Esophagus squamous epithelium (tissue), 5 donors: ENCODE data around the gene ST8SIA2. TPM values are rescaled to one million over a fixed set of nuclear protein-coding genes. Genes with fewer than 3 reads are reported as not detected.

ENCODE experiments used
- DNase-seq: peaks from one replicate; lab custom pipeline; 2025; lab: John Stamatoyannopoulos, UW
- H3K27ac ChIP-seq, 4 donors: fragments of 200-600 bp; sonication (generic); one replicate each; pipeline ENCODE4 v1.5.1; 2016 to 2019; ENCODE audit warnings: mild to moderate bottlenecking in 1 of 4
- H3K27me3 ChIP-seq, 4 donors: fragments of 200-600 bp; sonication (generic); 1 replicate in 3 of 4; 2 replicates in 1 of 4; pipeline versions ENCODE4 v1.5.1 to v1.6.0; 2017 to 2021; ENCODE audit warnings: antibody characterized with exemption in 1 of 4
- H3K36me3 ChIP-seq, 3 donors: fragments of 200-600 bp; sonication (generic); one replicate each; pipeline ENCODE4 v1.5.1; 2016 to 2019
- H3K4me1 ChIP-seq, 3 donors: fragments of 200-600 bp; sonication (generic); one replicate each; pipeline ENCODE4 v1.5.1; 2017 to 2019
- H3K4me3 ChIP-seq, 4 donors: fragments of 200-600 bp; sonication (generic); 1 replicate in 3 of 4; 2 replicates in 1 of 4; pipeline ENCODE4 v1.5.1; 2016 to 2019; ENCODE audit warnings: mild to moderate bottlenecking in 2 of 4, moderate library complexity in 1 of 4
- H3K9me3 ChIP-seq, 3 donors: fragments of 200-600 bp; sonication (generic); one replicate each; pipeline ENCODE4 v1.5.1; 2016 to 2019
- CTCF ChIP-seq, 6 experiments: fragments of 450-650 bp in 4 of 6; fragments of 200-600 bp in 2 of 6; sonication (generic) in 2 of 6; IDR thresholded peaks; one replicate each; pipeline ENCODE4 v1.5.1; 2016 to 2019; ENCODE audit warnings: antibody characterized with exemption in 6 of 6, mild to moderate bottlenecking in 4 of 6, moderate library complexity in 4 of 6
- POLR2A ChIP-seq, 4 donors: fragments of 450-650 bp; IDR thresholded peaks; one replicate each; pipeline ENCODE4 v1.6.1; 2017; ENCODE audit warnings: antibody characterized with exemption in 4 of 4, mild to moderate bottlenecking in 4 of 4, moderate library complexity in 3 of 4
- WGBS, 2 donors: methylation state at CpG; one replicate each; pipeline ENCODE4 v1.1.5; 2018; 5-methylcytosine and 5-hydroxymethylcytosine counted together
- intact Hi-C: fragments of 100-400 bp; cut with DNase I; formaldehyde crosslinking; loops from one replicate; pipeline ENCODE4 v1.15.0; 2022
- total RNA-seq, 4 donors: library from RNA; depleted of rRNA; stranded (reverse); fragments of >200 nt; gene quantifications; one replicate each; pipeline ENCODE4 v1.1.0, GENCODE V29; 2016
- donor health status: DM: yes; HTN: yes; CAD: no.

Gene ST8SIA2
- total RNA-seq, 4 donors from 2014 or later: not detected

- 61 to 75% methylated on average over 7 of the region's 7 CpGs for WGBS, 2 donors
- Histone ChIP-seq H3K4me1 (no peaks in the 10 kb centered on the region), H3K36me3 (no peaks in the 10 kb centered on the region), H3K4me3 (no peak overlapping the region), H3K27me3 (peaks cover 0 to 34% (median 0%) of the 10 kb centered on the region in 4 donors), H3K27ac (no peak overlapping the region), H3K9me3 (no peaks in the 10 kb centered on the region)
- no peak for TF ChIP-seq CTCF (IDR thresholded peaks at IDR 0.05)
- TF ChIP-seq POLR2A (IDR thresholded peaks at IDR 0.05): no peak
- no peak for DNase-seq
- intact Hi-C loops: no loop called here
Observed at GRCh38 chr15:92492551-92493115, 99.0 kb downstream of the ST8SIA2 start.

- no peaks in the 10 kb centered on the region for H3K36me3 ChIP-seq
- peaks cover 0 to 45% (median 0%) of the 10 kb centered on the region in 4 donors for H3K27me3 ChIP-seq
- no peak for TF ChIP-seq CTCF (IDR thresholded peaks at IDR 0.05)
- no peak for TF ChIP-seq POLR2A (IDR thresholded peaks at IDR 0.05)
- H3K4me3 ChIP-seq: no peak overlapping the region
- intact Hi-C loops: no loop called here
- DNase-seq: no peak
- no peak overlapping the region for H3K27ac ChIP-seq
- no peaks in the 10 kb centered on the region for H3K4me1 ChIP-seq
- WGBS, 2 donors: 37 to 39% methylated on average over 6 of the region's 6 CpGs
- no peaks in the 10 kb centered on the region for H3K9me3 ChIP-seq
Observed at GRCh38 chr15:92494806-92495336, 101.2 kb downstream of the ST8SIA2 start.

GRCh38 chr15:92495446-92495845 lies 101.8 kb downstream of the ST8SIA2 start:
- intact Hi-C loops: no loop called here
- TF ChIP-seq CTCF (IDR thresholded peaks at IDR 0.05): no peak
- TF ChIP-seq POLR2A (IDR thresholded peaks at IDR 0.05): no peak
- peaks cover 0 to 51% (median 0%) of the 10 kb centered on the region in 4 donors for H3K27me3 ChIP-seq
- 57 to 97% methylated on average over 3 of the region's 3 CpGs for WGBS, 2 donors
- no peak for DNase-seq
- no peaks in the 10 kb centered on the region for H3K4me1 ChIP-seq
- H3K36me3 ChIP-seq: no peaks in the 10 kb centered on the region
- H3K9me3 ChIP-seq: no peaks in the 10 kb centered on the region
- H3K27ac ChIP-seq: no peak overlapping the region
- H3K4me3 ChIP-seq: no peak overlapping the region

- DNase-seq: no peak
- intact Hi-C loops: no loop called here
- Histone ChIP-seq H3K36me3 (no peaks in the 10 kb centered on the region), H3K27ac (no peak overlapping the region), H3K4me1 (no peaks in the 10 kb centered on the region), H3K9me3 (no peaks in the 10 kb centered on the region), H3K27me3 (peaks cover 0 to 55% (median 0%) of the 10 kb centered on the region in 4 donors), H3K4me3 (no peak overlapping the region)
- 69 to 85% methylated on average over 13 of the region's 13 CpGs for WGBS, 2 donors
- TF ChIP-seq CTCF (IDR thresholded peaks at IDR 0.05) (no peak), POLR2A (IDR thresholded peaks at IDR 0.05) (no peak)
Observed at GRCh38 chr15:92499731-92500530, 106.2 kb downstream of the ST8SIA2 start.

DNA sequence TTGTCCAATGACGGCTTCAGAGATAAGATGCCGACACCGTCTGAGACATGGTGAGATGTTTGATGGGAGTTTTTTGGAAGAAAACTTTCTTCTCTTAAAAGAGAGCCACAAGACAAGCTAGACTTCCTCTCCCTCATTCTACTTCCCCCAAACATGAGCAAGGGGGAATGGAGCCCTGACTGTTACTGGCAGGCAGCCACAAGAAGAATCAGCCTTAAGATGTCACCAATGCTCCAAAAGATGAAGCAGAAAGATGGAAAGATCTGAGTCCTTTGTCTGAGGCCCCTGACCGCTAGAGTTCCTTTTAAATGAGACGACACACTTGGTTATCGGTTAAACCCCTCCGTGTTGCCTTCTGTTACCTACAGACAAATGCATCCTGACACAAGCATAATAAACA lies 108.7 kb downstream of the ST8SIA2 start:
- Histone ChIP-seq H3K9me3 (peaks cover 0 to 6% (median 0%) of the 10 kb centered on the region in 3 donors), H3K4me3 (no peak overlapping the region), H3K36me3 (no peaks in the 10 kb centered on the region), H3K27ac (no peak overlapping the region), H3K4me1 (no peaks in the 10 kb centered on the region), H3K27me3 (peaks cover 0 to 32% (median 0%) of the 10 kb centered on the region in 4 donors)
- TF ChIP-seq CTCF (IDR thresholded peaks at IDR 0.05) (no peak), POLR2A (IDR thresholded peaks at IDR 0.05) (no peak)
- 74 to 79% methylated on average over 5 to 7 of the region's 7 CpGs for WGBS, 2 donors
- no peak for DNase-seq
- intact Hi-C loops: no loop called here
